Dermis blood vessel endothelial cell (primary cell): ENCODE measurements around the gene SARDH. TPM values are rescaled to one million over a fixed set of nuclear protein-coding genes. Genes with fewer than 3 reads are reported as not detected.

Experiments
- DNase-seq: peaks from one replicate; pipeline ENCODE4 v3.0.0; 2010
- total RNA-seq: library from RNA; depleted of rRNA; stranded (reverse); fragments of >200 nt; gene quantifications from 2 replicates; pipeline ENCODE4 v1.2.3, GENCODE V29; 2014

Gene SARDH
- total RNA-seq, result 0.34 and 0.37 TPM in 2 replicates

GRCh38 chr9:133737774-133738639 lies at the start of gene SARDH:
Gene SARDH, minus strand, starts transcription at chr9:133738352. Its CDS starts 4,179 bp downstream, at chr9:133734173.
- peak; percentile 28 for DNase-seq

GRCh38 chr9:133787754-133788025 lies 49.5 kb upstream of the SARDH start:
- DNase-seq, result peak; percentile 29

- DNase-seq, result no peak
Measured at GRCh38 chr9:133786907-133787753, 49.0 kb upstream of the SARDH start.

- DNase-seq, result no peak
Measured at GRCh38 chr9:133786371-133786753, 48.2 kb upstream of the SARDH start.

GRCh38 chr9:133785753-133786370 lies 47.7 kb upstream of the SARDH start:
- DNase-seq, result no peak

- no peak for DNase-seq
Measured at GRCh38 chr9:133784731-133785561, 46.8 kb upstream of the SARDH start.

GRCh38 chr9:133783331-133783731 lies 45.2 kb upstream of the SARDH start:
- DNase-seq, result no peak

- peak; percentile 86 for DNase-seq
Measured at GRCh38 chr9:133782157-133783130, 44.3 kb upstream of the SARDH start.

- DNase-seq, result no peak
Measured at GRCh38 chr9:133781828-133782135, 43.6 kb upstream of the SARDH start.

- DNase-seq, result no peak
Measured at GRCh38 chr9:133780962-133781827, 43.0 kb upstream of the SARDH start.

- DNase-seq, result no peak
Measured at GRCh38 chr9:133780404-133780945, 42.3 kb upstream of the SARDH start.

GRCh38 chr9:133779516-133780403 lies 41.6 kb upstream of the SARDH start:
- no peak for DNase-seq

GRCh38 chr9:133779081-133779480 lies 40.9 kb upstream of the SARDH start:
- no peak for DNase-seq

GRCh38 chr9:133778336-133779013 lies 40.3 kb upstream of the SARDH start:
- no peak for DNase-seq

GRCh38 chr9:133777871-133778270 lies 39.7 kb upstream of the SARDH start:
- DNase-seq, result no peak

- no peak for DNase-seq
Measured at GRCh38 chr9:133777068-133777791, 39.1 kb upstream of the SARDH start.
